SK-N-SH treated with all-trans-retinoic acid at 6 μM for 48 hours (cell line): Measurements from ENCODE around the gene MFN2.
A peak's percentile ranks its signal among the peaks of the same experiment; 100 is the strongest.

Experiments
- ATAC-seq: fragments of 200-7000 bp; cut with Tn5 transposase; 3 replicates; pipeline ENCODE4 v1.9.1; 2020; ENCODE audit warnings: mild to moderate bottlenecking, moderate library complexity
- ARNTL ChIP-seq: fragments of 450-650 bp; formaldehyde crosslinking; IDR thresholded peaks from 2 replicates; pipeline ENCODE4 v1.5.0; 2020; ENCODE audit warnings: low read depth, mild to moderate bottlenecking, moderate library complexity, borderline replicate concordance
- CREB5 ChIP-seq: fragments of 250-450 bp; sonication (Bioruptor Pico); IDR thresholded peaks from 2 replicates; pipeline ENCODE4 v1.5.1; 2020; ENCODE audit warnings: low read depth, mild to moderate bottlenecking, moderate library complexity
- CSDC2 ChIP-seq: fragments of 250-450 bp; sonication (Bioruptor Pico); IDR thresholded peaks from 2 replicates; pipeline ENCODE4 v1.5.0; 2020; ENCODE audit warnings: mild to moderate bottlenecking, moderate library complexity
- ESRRG ChIP-seq: fragments of 250-450 bp; sonication (Bioruptor Pico); IDR thresholded peaks from 2 replicates; pipeline ENCODE4 v1.6.1; 2021; ENCODE audit warnings: mild to moderate bottlenecking
- ISL1 ChIP-seq: fragments of 250-450 bp; sonication (Bioruptor Pico); IDR thresholded peaks from 2 replicates; pipeline ENCODE4 v2.1.2; 2022; ENCODE audit warnings: mild to moderate bottlenecking, moderate library complexity
- PATZ1 ChIP-seq: fragments of 250-450 bp; sonication (Bioruptor Pico); IDR thresholded peaks from 2 replicates; pipeline ENCODE4 v1.8.0; 2020; ENCODE audit warnings: mild to moderate bottlenecking, moderate library complexity, borderline replicate concordance
- PPARA ChIP-seq: fragments of 250-450 bp; sonication (Bioruptor Pico); IDR thresholded peaks from 2 replicates; pipeline ENCODE4 v1.5.0; 2020; ENCODE audit warnings: mild to moderate bottlenecking, borderline replicate concordance
- SNAI2 ChIP-seq: fragments of 250-450 bp; sonication (Bioruptor Pico); IDR thresholded peaks from 2 replicates; pipeline ENCODE4 v1.5.0; 2020; ENCODE audit warnings: mild to moderate bottlenecking, moderate library complexity
- TOX ChIP-seq: fragments of 250-450 bp; sonication (Bioruptor Pico); IDR thresholded peaks from 2 replicates; pipeline ENCODE4 v1.8.0; 2021; ENCODE audit warnings: mild to moderate bottlenecking, moderate library complexity, borderline replicate concordance
- TSHZ2 ChIP-seq: fragments of 250-450 bp; sonication (Bioruptor Pico); IDR thresholded peaks from 2 replicates; pipeline ENCODE4 v1.5.0; 2020; ENCODE audit warnings: mild to moderate bottlenecking, moderate library complexity
- ZFP3 ChIP-seq: fragments of 250-450 bp; sonication (Bioruptor Pico); IDR thresholded peaks from 2 replicates; pipeline ENCODE4 v1.5.0; 2020; ENCODE audit warnings: mild to moderate bottlenecking, moderate library complexity
- ZNF565 ChIP-seq: fragments of 450-650 bp; formaldehyde crosslinking; conservative IDR thresholded peaks from 2 replicates; pipeline ENCODE4 v1.5.0; 2020; ENCODE audit warnings: low read depth, mild to moderate bottlenecking, moderate library complexity
- ZNF70 ChIP-seq: fragments of 450-650 bp; formaldehyde crosslinking; IDR thresholded peaks from 2 replicates; pipeline ENCODE4 v1.5.0; 2020; ENCODE audit warnings: mild to moderate bottlenecking, moderate library complexity
- ZNF8 ChIP-seq: fragments of 450-650 bp; formaldehyde crosslinking; IDR thresholded peaks from 2 replicates; pipeline ENCODE4 v1.5.0; 2020; ENCODE audit warnings: mild to moderate bottlenecking, moderate library complexity
- TF ChIP-seq, protein P1 (sequence below): fragments of 250-450 bp; sonication (Bioruptor Pico); IDR thresholded peaks from 2 replicates; pipeline ENCODE4 v1.5.1; 2021; ENCODE audit warnings: mild to moderate bottlenecking, moderate library complexity
- TF ChIP-seq, protein P2 (sequence below): fragments of 250-450 bp; sonication (Bioruptor Pico); IDR thresholded peaks from 2 replicates; pipeline ENCODE4 v1.8.0; 2021; ENCODE audit warnings: low read depth, mild to moderate bottlenecking, moderate library complexity, borderline replicate concordance

Gene MFN2

GRCh38 chr1:12049616-12050015 is 69.4 kb downstream of the MFN2 start (continued):
- no peak for TF ChIP-seq ISL1 (CRISPR knock-in tag)
- TF ChIP-seq, protein P1, sequence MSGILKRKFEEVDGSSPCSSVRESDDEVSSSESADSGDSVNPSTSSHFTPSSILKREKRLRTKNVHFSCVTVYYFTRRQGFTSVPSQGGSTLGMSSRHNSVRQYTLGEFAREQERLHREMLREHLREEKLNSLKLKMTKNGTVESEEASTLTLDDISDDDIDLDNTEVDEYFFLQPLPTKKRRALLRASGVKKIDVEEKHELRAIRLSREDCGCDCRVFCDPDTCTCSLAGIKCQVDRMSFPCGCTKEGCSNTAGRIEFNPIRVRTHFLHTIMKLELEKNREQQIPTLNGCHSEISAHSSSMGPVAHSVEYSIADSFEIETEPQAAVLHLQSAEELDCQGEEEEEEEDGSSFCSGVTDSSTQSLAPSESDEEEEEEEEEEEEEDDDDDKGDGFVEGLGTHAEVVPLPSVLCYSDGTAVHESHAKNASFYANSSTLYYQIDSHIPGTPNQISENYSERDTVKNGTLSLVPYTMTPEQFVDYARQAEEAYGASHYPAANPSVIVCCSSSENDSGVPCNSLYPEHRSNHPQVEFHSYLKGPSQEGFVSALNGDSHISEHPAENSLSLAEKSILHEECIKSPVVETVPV (CRISPR knock-in tag) = no peak

DNA sequence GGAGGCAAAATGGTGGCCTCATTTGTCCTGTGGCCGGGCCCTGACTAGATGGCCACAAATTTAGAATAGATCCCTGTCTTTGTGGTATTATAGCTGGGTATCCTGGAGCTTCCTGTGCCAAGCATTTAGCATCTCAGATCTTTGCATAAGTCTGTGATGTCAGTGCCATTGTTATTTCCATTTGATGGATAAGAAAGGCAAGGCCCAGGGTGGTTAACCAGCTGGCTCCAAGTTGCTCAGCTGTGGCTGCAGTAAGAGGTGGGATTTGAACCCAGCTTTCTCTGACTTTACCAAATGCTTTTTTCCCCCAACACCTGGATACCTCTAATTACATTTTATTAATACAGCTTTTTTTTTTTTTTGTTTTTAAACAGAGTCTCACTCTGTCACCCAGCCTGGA is 71.1 kb downstream of the MFN2 start:
- TF ChIP-seq ISL1 (CRISPR knock-in tag) (no peak), CSDC2 (CRISPR knock-in tag) (no peak), ESRRG (no peak), TOX (CRISPR knock-in tag) (no peak), ARNTL (no peak), SNAI2 (CRISPR knock-in tag) (no peak), TSHZ2 (CRISPR knock-in tag) (no peak), PPARA (CRISPR knock-in tag) (no peak)
- TF ChIP-seq, protein P1 (CRISPR knock-in tag) = no peak
- no peak for ATAC-seq

GRCh38 chr1:12052008-12052573 is 71.8 kb downstream of the MFN2 start:
- peak; percentile 98 for ATAC-seq

GRCh38 chr1:12052997-12053686 is 72.9 kb downstream of the MFN2 start:
- peak; percentile 11; the same call in 1 of the 3 replicates for ATAC-seq
- TF ChIP-seq PATZ1 (no peak), ZNF565 (CRISPR knock-in tag) (no peak), ARNTL (no peak), CSDC2 (CRISPR knock-in tag) (no peak), ZNF8 (no peak), CREB5 (CRISPR knock-in tag) (no peak), TOX (CRISPR knock-in tag) (no peak), SNAI2 (CRISPR knock-in tag) (no peak), ZNF70 (CRISPR knock-in tag) (no peak)
- TF ChIP-seq, protein P1 (CRISPR knock-in tag) = no peak
- TF ChIP-seq, protein P2, sequence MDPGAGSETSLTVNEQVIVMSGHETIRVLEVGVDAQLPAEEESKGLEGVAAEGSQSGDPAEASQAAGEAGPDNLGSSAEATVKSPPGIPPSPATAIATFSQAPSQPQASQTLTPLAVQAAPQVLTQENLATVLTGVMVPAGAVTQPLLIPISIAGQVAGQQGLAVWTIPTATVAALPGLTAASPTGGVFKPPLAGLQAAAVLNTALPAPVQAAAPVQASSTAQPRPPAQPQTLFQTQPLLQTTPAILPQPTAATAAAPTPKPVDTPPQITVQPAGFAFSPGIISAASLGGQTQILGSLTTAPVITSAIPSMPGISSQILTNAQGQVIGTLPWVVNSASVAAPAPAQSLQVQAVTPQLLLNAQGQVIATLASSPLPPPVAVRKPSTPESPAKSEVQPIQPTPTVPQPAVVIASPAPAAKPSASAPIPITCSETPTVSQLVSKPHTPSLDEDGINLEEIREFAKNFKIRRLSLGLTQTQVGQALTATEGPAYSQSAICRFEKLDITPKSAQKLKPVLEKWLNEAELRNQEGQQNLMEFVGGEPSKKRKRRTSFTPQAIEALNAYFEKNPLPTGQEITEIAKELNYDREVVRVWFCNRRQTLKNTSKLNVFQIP (CRISPR knock-in tag) = no peak

More at GRCh38 chr1:12052008-12052573, 71.8 kb downstream of the MFN2 start:
- peak; percentile 46; the same call in 1 of the 2 replicates for TF ChIP-seq PATZ1
- TF ChIP-seq SNAI2 (CRISPR knock-in tag) = no peak
- TF ChIP-seq ISL1 (CRISPR knock-in tag) = no peak
- TF ChIP-seq ZNF8 = no peak
- TF ChIP-seq PPARA (CRISPR knock-in tag) = no peak
- TF ChIP-seq ZFP3 (CRISPR knock-in tag) = no peak
- TF ChIP-seq, all 23 proteins: peak for 1
